ENCODE measurements around the gene TFB1M.

- no peak for TF ChIP-seq REST (IDR thresholded peaks at IDR 0.05; ENCODE audit: insufficient read depth in 1 of 2, low read depth in 2 of 2, low read length in 2 of 2)
- no peak for TF ChIP-seq TAF1 (IDR thresholded peaks at IDR 0.05; ENCODE audit: borderline replicate concordance, insufficient read depth, low read length)
- TF ChIP-seq SIN3A (IDR thresholded peaks at IDR 0.05; ENCODE audit: borderline replicate concordance, insufficient read depth, low read length) = no peak
- TF ChIP-seq POLR2AphosphoS5 (IDR thresholded peaks at IDR 0.05; ENCODE audit: low read depth, low read length) = no peak
- TF ChIP-seq FOXP2 (optimal IDR thresholded peaks at IDR 0.05; ENCODE audit: borderline replicate concordance, extremely low read depth, extremely low read length, insufficient read depth) = no peak
Observed at GRCh38 chr6:155352811-155353210, 38.5 kb upstream of the TFB1M start.
